Activated T-helper 17 cell treated with anti-CD3 and anti-CD28 coated beads, Interleukin-2, amount 50 U/mL, for 72 hours (primary cell): ENCODE measurements around the gene DHRS11. TPM values are rescaled to one million over a fixed set of nuclear protein-coding genes. Genes with fewer than 3 reads are reported as not detected.

Source experiments
- ATAC-seq: fragments of 150-1000 bp; cut with Tn5 transposase; replicated peaks from 2 replicates; pipeline ENCODE4 v1.10.0; 2021; ENCODE audit warnings: mild to moderate bottlenecking, moderate library complexity
- H3K27ac Mint-ChIP-seq: one replicate; pipeline ENCODE4 v1.8.0; 2022; ENCODE audit warnings: mixed read lengths
- H3K27me3 Mint-ChIP-seq: one replicate; pipeline ENCODE4 v1.8.0; 2022; ENCODE audit warnings: mixed read lengths
- H3K36me3 Mint-ChIP-seq: one replicate; pipeline ENCODE4 v1.8.0; 2022; ENCODE audit warnings: low read depth, mild to moderate bottlenecking, mixed read lengths
- H3K4me1 Mint-ChIP-seq: one replicate; pipeline ENCODE4 v1.8.0; 2022; ENCODE audit warnings: mixed read lengths
- H3K4me3 Mint-ChIP-seq: one replicate; pipeline ENCODE4 v1.8.0; 2022; ENCODE audit warnings: mild to moderate bottlenecking, mixed read lengths
- H3K9me3 Mint-ChIP-seq: one replicate; pipeline ENCODE4 v1.8.0; 2022; ENCODE audit warnings: mixed read lengths
- total RNA-seq, 2 donors: library from RNA; stranded (reverse); gene quantifications; one replicate each; pipeline ENCODE4 v1.2.3, GENCODE V29; 2022

DHRS11 gene
- total RNA-seq, 2 donors from 2014 or later = 3.8 to 6.4 TPM

DNA sequence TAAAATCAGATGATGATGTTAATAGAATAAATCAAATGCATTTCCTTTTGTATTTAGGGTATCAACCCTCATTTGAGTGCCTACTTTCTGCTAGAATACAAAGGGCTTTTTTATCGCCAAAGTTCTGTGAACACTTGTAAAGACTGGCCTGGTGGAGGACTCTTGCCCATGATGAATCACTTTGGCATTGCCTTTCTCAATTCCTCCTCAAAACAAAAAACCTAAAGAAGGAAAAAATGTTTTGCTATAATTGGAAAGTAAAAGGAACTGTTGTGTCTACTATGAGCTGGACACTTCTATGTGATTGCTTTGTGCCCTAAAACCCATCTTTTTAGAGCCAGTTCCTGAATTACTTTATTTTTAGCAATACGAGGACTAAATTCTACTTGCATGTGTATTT is 13.0 kb upstream of the DHRS11 start:
- Mint-ChIP-seq H3K36me3 (peaks cover 93% of the 10 kb centered on the region), H3K9me3 (no peaks in the 10 kb centered on the region), H3K27ac (no peak overlapping the region), H3K4me3 (no peak overlapping the region), H3K4me1 (peaks cover 4% of the 10 kb centered on the region), H3K27me3 (no peaks in the 10 kb centered on the region)
- ATAC-seq = no peak

DNA sequence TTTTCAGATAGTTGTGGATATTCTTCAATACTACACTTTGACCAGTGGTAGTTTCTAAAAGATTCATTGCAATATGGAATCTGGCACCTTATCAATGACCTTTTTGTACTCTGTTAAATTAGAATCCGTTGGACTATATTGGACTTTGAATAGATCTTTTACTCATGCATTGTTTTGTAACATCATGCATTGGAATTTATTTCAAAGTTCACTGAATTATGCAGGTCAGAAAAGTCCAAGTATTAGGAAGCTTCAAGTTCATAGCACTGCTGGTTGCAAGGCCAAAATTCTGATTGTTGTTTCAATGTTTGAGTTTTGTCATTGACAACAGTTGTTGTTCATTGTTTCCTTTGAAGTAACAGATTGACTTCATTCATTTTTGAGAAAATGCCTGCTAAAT is 7.9 kb upstream of the DHRS11 start:
- ATAC-seq = no peak
- no peak overlapping the region for H3K4me3 Mint-ChIP-seq
- H3K36me3 Mint-ChIP-seq = peaks cover 98% of the 10 kb centered on the region
- no peak overlapping the region for H3K27ac Mint-ChIP-seq
- H3K4me1 Mint-ChIP-seq = no peaks in the 10 kb centered on the region
- no peaks in the 10 kb centered on the region for H3K9me3 Mint-ChIP-seq
- H3K27me3 Mint-ChIP-seq = no peaks in the 10 kb centered on the region

DNA sequence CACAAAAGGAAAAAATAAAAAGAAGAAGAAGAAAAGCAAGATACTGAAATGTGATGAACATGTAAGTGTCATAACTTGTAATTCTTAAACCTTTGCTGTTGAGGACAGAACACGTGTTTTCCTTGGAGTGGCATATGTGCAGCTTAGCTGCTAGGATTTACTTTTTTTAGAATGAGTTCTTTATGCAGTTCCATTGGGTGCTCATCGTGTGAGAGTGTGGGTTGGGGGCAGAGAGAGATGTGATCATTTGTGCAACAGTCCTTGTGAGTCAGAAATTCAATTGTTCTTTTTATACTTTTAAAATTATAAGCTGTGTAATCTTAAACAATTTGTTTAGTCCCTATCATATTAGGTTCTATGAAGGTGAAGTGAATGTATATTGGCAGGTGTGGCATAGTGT is 5.5 kb upstream of the DHRS11 start:
- Mint-ChIP-seq H3K4me3 (no peak overlapping the region), H3K9me3 (no peaks in the 10 kb centered on the region), H3K4me1 (peaks cover 3% of the 10 kb centered on the region), H3K27me3 (no peaks in the 10 kb centered on the region), H3K27ac (no peak overlapping the region), H3K36me3 (peaks cover 90% of the 10 kb centered on the region)
- no peak for ATAC-seq

DNA sequence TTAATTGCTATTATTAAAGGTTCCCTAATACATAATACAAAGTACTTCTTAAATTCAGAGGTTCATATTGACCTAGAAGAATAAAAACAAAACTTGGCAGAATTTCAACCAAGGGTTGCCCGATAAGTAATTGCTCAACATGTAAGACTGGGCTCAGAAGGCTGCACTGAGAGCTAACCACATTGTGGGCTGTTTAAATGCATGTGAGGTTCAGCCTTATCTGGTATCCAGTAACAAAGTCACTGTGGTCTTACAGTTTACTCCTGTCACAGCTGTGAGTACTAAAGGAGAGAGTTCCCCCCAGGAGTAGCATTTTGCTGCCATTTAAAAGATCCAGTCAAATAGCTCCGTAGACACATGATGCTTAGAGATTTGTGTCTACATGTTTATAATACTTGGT is 1.6 kb upstream of the DHRS11 start:
- Mint-ChIP-seq H3K4me3 (peak overlapping the region; percentile 72), H3K27me3 (no peaks in the 10 kb centered on the region), H3K9me3 (no peaks in the 10 kb centered on the region), H3K27ac (peak overlapping the region; percentile 13), H3K4me1 (peaks cover 15% of the 10 kb centered on the region), H3K36me3 (peaks cover 56% of the 10 kb centered on the region)
- no peak for ATAC-seq

DNA sequence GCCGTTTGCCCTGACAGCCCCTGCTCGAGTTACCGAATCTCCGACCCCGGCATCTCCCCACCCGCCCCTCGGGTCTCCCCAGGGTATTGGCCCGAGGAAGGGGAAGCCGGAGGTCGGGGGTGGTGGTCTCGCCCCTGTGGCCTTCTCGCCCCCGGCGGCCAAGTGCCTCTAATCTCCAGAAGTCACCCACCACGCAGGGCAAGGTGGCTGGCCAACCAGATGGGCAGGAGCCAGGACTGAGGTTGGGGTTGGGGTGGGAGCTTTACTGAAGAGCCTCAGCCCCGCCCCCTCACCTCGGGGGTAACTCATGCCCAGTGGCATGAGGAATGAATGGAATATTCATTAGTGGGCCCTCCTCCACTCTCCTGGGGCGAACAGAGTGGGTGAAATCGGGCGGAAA is 637 bp downstream of the DHRS11 start:
- ATAC-seq = no peak
- peaks cover 15% of the 10 kb centered on the region for H3K4me1 Mint-ChIP-seq
- H3K27me3 Mint-ChIP-seq = no peaks in the 10 kb centered on the region
- no peaks in the 10 kb centered on the region for H3K9me3 Mint-ChIP-seq
- H3K27ac Mint-ChIP-seq = peak overlapping the region; percentile 21
- peaks cover 33% of the 10 kb centered on the region for H3K36me3 Mint-ChIP-seq
- H3K4me3 Mint-ChIP-seq = peak overlapping the region; percentile 69

DNA sequence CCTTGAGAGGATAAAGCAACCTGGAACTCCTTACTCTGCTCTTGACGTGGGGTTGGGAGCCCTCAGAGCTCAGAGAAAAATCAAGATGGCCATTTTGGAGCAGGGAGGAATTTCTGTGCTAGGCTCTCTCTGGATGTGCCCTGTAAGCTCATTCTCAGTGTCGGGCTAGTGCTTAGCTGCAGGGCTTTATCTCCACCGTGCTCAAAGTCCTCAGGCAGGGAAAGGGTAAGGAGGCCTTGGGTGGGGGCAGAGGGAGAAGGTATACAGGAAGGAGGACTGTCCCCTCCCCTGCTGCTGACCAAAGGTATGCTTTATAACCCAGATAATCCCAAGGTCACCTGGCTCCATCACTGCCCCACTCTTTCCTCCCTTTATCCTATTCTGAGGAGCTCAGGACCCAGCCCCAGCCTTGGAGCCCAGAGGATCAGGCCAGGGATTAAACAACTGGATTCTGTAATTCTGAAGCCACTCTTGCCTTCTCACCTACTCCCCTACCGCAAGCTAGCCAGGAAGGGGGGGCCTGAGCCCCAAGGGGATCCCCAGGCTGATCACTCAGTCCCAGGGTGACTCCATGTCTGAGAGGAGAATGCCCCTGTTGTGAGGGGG is 1.1 kb downstream of the DHRS11 start:
- Mint-ChIP-seq H3K4me1 (peaks cover 15% of the 10 kb centered on the region), H3K36me3 (peaks cover 28% of the 10 kb centered on the region), H3K27ac (peak overlapping the region; percentile 21), H3K9me3 (no peaks in the 10 kb centered on the region), H3K27me3 (no peaks in the 10 kb centered on the region), H3K4me3 (peak overlapping the region; percentile 69)
- ATAC-seq = no peak

DNA sequence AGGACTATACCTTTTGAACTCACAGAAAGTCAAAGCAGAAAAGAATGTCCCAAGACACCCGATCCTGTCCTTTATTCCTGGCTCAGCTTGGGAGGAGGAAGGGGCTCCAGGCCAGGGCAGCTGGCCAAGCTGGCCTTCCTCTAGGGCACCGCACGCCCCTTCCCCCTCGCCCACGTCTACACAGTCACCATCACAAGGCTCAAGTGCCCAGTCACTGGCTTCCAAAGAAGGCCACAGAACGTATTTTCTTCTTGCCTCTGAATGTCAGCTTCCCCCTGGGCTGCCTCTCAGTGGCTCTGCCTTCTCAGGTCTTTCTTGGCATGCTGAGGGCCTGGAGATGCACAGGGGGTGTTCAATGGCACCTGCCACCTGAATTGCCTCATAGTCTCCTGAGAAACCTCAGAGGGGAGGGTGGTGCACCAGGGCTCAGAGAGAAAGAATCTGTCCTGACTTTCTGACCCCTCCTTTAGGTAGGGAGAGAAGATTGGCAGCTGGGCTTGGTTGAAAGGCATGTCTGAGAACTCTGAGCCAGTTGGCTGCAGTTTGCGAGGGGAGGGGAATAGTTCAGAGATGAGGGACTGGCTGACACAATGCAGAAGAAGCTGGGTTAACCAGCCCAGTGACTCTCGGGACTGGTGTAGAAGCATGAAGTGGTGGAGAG is 2.1 kb downstream of the DHRS11 start:
- no peak overlapping the region for H3K27ac Mint-ChIP-seq
- H3K4me3 Mint-ChIP-seq = peak overlapping the region; percentile 19
- H3K9me3 Mint-ChIP-seq = no peaks in the 10 kb centered on the region
- H3K4me1 Mint-ChIP-seq = peaks cover 15% of the 10 kb centered on the region
- no peaks in the 10 kb centered on the region for H3K27me3 Mint-ChIP-seq
- peaks cover 19% of the 10 kb centered on the region for H3K36me3 Mint-ChIP-seq
- no peak for ATAC-seq

DNA sequence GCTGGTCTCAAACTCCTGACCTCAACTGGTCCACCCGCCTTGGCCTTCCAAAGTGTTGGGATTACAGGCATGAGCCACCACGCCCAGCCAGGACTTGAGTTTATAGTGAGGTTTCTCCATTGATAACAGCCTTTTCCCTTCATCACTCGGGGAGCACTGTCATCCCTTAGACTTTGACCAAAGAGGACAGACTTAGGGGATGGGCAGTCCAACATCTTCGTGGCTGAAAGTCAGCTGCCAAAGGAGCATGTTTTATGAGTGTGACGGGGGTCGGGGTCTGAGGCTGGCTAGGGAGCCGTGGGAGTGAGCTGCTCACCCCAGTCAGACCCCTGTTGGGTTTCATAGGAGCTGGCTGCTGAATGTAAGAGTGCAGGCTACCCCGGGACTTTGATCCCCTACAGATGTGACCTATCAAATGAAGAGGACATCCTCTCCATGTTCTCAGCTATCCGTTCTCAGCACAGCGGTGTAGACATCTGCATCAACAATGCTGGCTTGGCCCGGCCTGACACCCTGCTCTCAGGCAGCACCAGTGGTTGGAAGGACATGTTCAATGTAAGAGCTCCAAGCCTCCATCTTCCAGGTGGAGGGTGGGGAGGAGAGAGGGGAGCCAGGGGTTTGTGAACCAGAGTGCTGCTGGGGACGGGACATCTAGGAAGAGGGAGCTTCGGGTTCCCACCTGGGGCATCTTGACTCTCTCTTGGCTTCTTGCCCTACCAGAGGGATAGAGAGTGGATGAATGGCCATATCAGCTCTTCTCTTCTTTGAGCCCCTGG is 3.1 kb downstream of the DHRS11 start:
- Mint-ChIP-seq H3K4me3 (no peak overlapping the region), H3K9me3 (no peaks in the 10 kb centered on the region), H3K36me3 (peaks cover 8% of the 10 kb centered on the region), H3K27ac (no peak overlapping the region), H3K27me3 (no peaks in the 10 kb centered on the region), H3K4me1 (peaks cover 15% of the 10 kb centered on the region)
- no peak for ATAC-seq

DNA sequence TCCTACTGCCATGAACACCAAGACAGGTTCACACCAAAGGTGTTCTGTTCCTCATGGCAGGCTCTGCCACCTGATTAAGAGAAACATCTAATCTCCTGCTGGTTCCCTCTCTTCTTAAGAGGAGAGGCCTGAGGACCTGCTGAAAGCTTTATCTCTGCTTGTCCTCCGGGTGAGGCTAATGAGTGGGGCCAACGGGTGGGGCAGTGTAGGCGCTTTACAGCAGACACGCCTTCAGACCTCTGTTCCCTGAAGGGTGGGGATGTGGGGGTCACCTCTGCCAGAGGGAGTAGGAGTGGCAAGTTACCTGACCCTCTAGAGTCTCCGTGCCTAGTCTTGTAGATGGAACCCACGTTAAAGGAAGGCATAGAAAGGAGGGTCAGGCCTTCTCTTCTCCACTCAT is 5.5 kb downstream of the DHRS11 start:
- Mint-ChIP-seq H3K4me3 (no peak overlapping the region), H3K27ac (no peak overlapping the region), H3K27me3 (no peaks in the 10 kb centered on the region), H3K9me3 (no peaks in the 10 kb centered on the region), H3K36me3 (no peaks in the 10 kb centered on the region), H3K4me1 (peaks cover 18% of the 10 kb centered on the region)
- ATAC-seq = no peak

DNA sequence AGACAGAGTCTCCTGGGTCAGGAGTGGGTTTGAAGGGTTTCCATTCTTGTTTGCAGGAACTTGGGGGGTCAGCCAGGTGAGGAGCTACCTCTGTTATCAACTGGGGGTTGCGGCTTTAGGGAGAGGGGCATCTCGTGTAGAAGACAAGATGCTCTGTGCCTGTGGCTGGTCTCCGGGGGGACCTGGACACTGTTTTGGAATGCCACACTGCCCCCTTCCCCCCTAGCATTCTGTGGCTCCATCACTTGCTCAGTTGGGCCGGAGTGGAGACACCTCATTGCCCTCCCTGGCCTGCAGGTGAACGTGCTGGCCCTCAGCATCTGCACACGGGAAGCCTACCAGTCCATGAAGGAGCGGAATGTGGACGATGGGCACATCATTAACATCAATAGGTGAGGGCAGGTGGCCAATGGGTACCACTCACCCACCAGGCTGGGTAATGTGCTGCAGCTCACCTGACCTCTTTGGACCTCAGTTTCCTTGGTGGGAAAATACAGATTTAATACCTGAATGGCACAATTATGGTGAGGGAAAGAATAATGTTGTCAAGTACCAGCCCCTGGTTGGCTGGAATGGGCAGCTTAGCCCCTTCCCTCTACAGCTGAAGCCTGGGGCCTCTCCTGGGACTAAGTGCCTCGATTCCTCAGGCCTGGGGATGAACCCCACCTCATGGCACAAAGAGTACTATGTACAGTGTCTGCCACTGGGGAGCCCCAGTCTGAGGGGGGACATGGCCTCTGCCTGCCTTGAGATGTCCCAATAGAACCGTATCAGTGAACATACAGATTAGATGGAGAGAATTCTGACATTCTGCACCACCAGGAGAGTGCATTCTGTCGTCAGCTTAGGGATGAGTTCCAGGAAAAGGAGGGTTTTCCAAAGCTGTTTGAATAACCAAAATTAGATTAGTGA is 6.4 kb downstream of the DHRS11 start:
- ATAC-seq = no peak
- no peaks in the 10 kb centered on the region for H3K9me3 Mint-ChIP-seq
- H3K27ac Mint-ChIP-seq = no peak overlapping the region
- H3K4me1 Mint-ChIP-seq = peaks cover 12% of the 10 kb centered on the region
- H3K36me3 Mint-ChIP-seq = no peaks in the 10 kb centered on the region
- no peak overlapping the region for H3K4me3 Mint-ChIP-seq
- H3K27me3 Mint-ChIP-seq = no peaks in the 10 kb centered on the region

DNA sequence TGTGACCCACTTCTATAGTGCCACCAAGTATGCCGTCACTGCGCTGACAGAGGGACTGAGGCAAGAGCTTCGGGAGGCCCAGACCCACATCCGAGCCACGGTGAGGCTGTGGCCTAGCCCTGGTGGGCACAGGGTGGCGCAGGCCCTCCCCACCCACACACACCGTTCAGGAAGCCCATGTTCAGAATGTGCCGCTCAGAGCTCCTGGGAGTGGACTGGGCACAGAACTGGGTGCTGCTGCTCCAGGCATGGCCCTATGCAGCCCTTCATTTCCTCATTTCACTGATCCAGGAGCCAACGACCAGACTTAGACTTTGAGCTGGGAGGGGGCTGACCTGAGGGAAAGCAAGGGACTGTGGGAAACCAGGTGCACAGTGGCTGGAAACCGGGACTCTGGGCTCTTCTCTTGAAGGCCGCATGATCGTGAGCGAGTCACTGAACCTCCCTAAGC is 7.3 kb downstream of the DHRS11 start:
- H3K4me3 Mint-ChIP-seq = no peak overlapping the region
- no peaks in the 10 kb centered on the region for H3K9me3 Mint-ChIP-seq
- no peaks in the 10 kb centered on the region for H3K27me3 Mint-ChIP-seq
- peaks cover 11% of the 10 kb centered on the region for H3K4me1 Mint-ChIP-seq
- ATAC-seq = no peak
- H3K36me3 Mint-ChIP-seq = peaks cover 4% of the 10 kb centered on the region
- no peak overlapping the region for H3K27ac Mint-ChIP-seq

DNA sequence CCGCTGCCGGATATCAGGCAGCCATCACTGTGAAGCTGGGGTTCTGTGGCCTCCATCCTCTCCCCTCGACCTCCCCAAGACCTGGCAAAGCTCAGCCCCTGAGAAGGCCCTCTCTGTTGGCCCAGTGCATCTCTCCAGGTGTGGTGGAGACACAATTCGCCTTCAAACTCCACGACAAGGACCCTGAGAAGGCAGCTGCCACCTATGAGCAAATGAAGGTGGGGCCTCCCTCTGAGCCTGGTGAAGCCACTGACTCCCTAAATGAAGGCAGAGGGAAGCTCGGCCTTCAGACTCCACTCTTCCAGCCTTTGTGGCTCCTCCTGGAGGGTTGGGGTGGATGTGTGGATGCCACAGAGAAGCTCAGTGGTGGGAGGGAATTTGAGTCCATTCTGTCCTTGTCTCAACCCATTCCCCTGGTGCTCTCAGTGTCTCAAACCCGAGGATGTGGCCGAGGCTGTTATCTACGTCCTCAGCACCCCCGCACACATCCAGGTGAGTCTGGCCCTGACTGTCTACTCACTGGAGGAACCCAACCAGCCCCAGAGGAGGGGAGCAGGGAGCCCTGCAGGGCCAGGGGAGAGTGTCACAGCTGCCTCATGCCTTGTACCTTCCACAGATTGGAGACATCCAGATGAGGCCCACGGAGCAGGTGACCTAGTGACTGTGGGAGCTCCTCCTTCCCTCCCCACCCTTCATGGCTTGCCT is 8.0 kb downstream of the DHRS11 start:
- Mint-ChIP-seq H3K9me3 (no peaks in the 10 kb centered on the region), H3K4me3 (no peak overlapping the region), H3K36me3 (peaks cover 8% of the 10 kb centered on the region), H3K27me3 (no peaks in the 10 kb centered on the region), H3K4me1 (peaks cover 17% of the 10 kb centered on the region), H3K27ac (peak overlapping the region; percentile 97)
- no peak for ATAC-seq

DNA sequence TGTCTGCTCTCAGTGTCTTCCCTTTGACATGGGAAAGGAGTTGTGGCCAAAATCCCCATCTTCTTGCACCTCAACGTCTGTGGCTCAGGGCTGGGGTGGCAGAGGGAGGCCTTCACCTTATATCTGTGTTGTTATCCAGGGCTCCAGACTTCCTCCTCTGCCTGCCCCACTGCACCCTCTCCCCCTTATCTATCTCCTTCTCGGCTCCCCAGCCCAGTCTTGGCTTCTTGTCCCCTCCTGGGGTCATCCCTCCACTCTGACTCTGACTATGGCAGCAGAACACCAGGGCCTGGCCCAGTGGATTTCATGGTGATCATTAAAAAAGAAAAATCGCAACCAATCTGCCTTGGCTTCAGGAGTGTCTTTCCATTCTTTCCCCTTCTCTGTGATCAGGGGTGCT is 8.8 kb downstream of the DHRS11 start:
- peaks cover 20% of the 10 kb centered on the region for H3K4me1 Mint-ChIP-seq
- peak overlapping the region; percentile 89 for H3K4me3 Mint-ChIP-seq
- H3K27me3 Mint-ChIP-seq = no peaks in the 10 kb centered on the region
- H3K36me3 Mint-ChIP-seq = peaks cover 11% of the 10 kb centered on the region
- ATAC-seq = no peak
- no peaks in the 10 kb centered on the region for H3K9me3 Mint-ChIP-seq
- peak overlapping the region; percentile 97 for H3K27ac Mint-ChIP-seq

DNA sequence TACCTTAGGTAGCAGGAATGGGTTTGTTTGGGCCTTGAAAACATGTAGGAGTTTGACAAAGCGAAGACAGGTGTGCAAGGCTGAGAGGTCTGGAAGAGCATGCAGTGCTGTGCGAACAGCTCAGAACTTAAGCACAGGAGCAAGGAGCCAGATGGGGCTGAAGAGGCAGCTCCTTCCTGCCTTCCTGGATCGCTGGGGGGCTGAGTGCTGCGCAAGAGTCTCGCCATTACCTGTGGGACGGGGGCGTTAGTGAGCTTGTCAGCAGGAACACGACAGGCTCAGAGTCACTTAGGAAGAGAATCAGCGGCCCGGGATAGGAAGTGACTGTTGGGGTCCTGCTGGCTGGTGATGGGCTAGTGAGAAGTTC is 9.2 kb downstream of the DHRS11 start:
- peak; percentile 22 for ATAC-seq
- no peaks in the 10 kb centered on the region for H3K9me3 Mint-ChIP-seq
- no peaks in the 10 kb centered on the region for H3K27me3 Mint-ChIP-seq
- H3K27ac Mint-ChIP-seq = peak overlapping the region; percentile 97
- peaks cover 25% of the 10 kb centered on the region for H3K4me1 Mint-ChIP-seq
- peak overlapping the region; percentile 89 for H3K4me3 Mint-ChIP-seq
- peaks cover 16% of the 10 kb centered on the region for H3K36me3 Mint-ChIP-seq
